IMR-90 (cell line): ENCODE results near the gene RFK. TPM values are rescaled to one million over a fixed set of nuclear protein-coding genes. Genes with fewer than 3 reads are reported as not detected.

Source experiments
- ATAC-seq: fragments of 200-7000 bp; cut with Tn5 transposase; 2 replicates; pipeline ENCODE4 v1.9.1; 2020; ENCODE audit warnings: low read depth, mild to moderate bottlenecking, moderate library complexity
- Bru-seq: library from RNA; stranded (reverse); fragments of 400-500 nt; gene quantifications from one replicate; lab custom pipeline; 2021; lab: Mats Ljungman, UMichigan
- BruChase-seq, 2 experiments: library from RNA; stranded (reverse); fragments of 400-500 nt; gene quantifications; one replicate each; lab custom pipeline; 2021; lab: Mats Ljungman, UMichigan
- BruUV-seq: library from RNA; stranded (reverse); fragments of 400-500 nt; replicated peaks from 2 replicates; lab custom pipeline; 2021; lab: Mats Ljungman, UMichigan
- CTCF ChIA-PET: fragments of 300-600 bp; formaldehyde crosslinking; extraction: SDS; loops from one replicate; lab custom pipeline; 2021; ENCODE audit warnings: antibody characterized with exemption; lab: Yijun Ruan, JAX
- POLR2A ChIA-PET: fragments of 300-600 bp; sonication (Branson Sonifier 250); formaldehyde crosslinking; loops from one replicate; lab custom pipeline; 2022; ENCODE audit warnings: antibody characterized with exemption; ENCODE audit not compliant: unreplicated experiment; lab: Charles Lee
- DNase-seq: peaks from one replicate; pipeline ENCODE4 v3.0.0; 2013
- H2AFZ ChIP-seq: replicated peaks from 2 replicates; pipeline ENCODE3; 2013; ENCODE audit warnings: low read length, mild to moderate bottlenecking; ENCODE audit not compliant: poor library complexity
- H2AK5ac ChIP-seq: 2 replicates; pipeline ENCODE4 v1.6.1; 2013; ENCODE audit warnings: low read depth, low read length, inconsistent platforms
- H2AK9ac ChIP-seq: replicated peaks from 2 replicates; pipeline ENCODE3; 2013; ENCODE audit warnings: mild to moderate bottlenecking, low read depth, low read length, moderate library complexity; ENCODE audit not compliant: poor library complexity
- H2BK120ac ChIP-seq: 2 replicates; pipeline ENCODE4 v1.6.1; 2013; ENCODE audit warnings: low read depth, low read length, inconsistent platforms
- H2BK15ac ChIP-seq: 3 replicates; pipeline ENCODE4 v1.6.1; 2013; ENCODE audit warnings: low read depth, low read length, inconsistent platforms
- H2BK20ac ChIP-seq: 2 replicates; pipeline ENCODE4 v1.6.1; 2013; ENCODE audit warnings: low read depth, mild to moderate bottlenecking, inconsistent platforms, low read length, moderate library complexity
- H2BK5ac ChIP-seq: 2 replicates; pipeline ENCODE4 v1.6.1; 2013; ENCODE audit warnings: mild to moderate bottlenecking, low read depth, low read length, inconsistent platforms; ENCODE audit not compliant: poor library complexity, severe bottlenecking
- H3K14ac ChIP-seq: replicated peaks from 2 replicates; pipeline ENCODE4 v1.6.1; 2013; ENCODE audit warnings: low read depth, low read length, inconsistent platforms
- H3K18ac ChIP-seq: 2 replicates; pipeline ENCODE4 v1.6.1; 2013; ENCODE audit warnings: low read depth, low read length, control low read depth
- H3K23ac ChIP-seq: 2 replicates; pipeline ENCODE4 v1.6.1; 2013; ENCODE audit warnings: low read depth, low read length, inconsistent platforms
- H3K27ac ChIP-seq: 2 replicates; pipeline ENCODE4 v1.5.1; 2013; ENCODE audit warnings: mild to moderate bottlenecking, control low read depth, low read length; ENCODE audit not compliant: insufficient read depth
- H3K27me3 ChIP-seq: 2 replicates; pipeline ENCODE4 v1.6.1; 2013; ENCODE audit warnings: low read length; ENCODE audit not compliant: control insufficient read depth, insufficient read depth
- H3K36me3 ChIP-seq: 2 replicates; pipeline ENCODE4 v1.6.1; 2013; ENCODE audit warnings: low read length, mixed read lengths; ENCODE audit not compliant: control insufficient read depth, insufficient read depth
- H3K4ac ChIP-seq: 2 replicates; pipeline ENCODE4 v1.6.1; 2013; ENCODE audit warnings: low read depth, low read length, inconsistent platforms
- H3K4me1 ChIP-seq: 2 replicates; pipeline ENCODE4 v1.6.1; 2013; ENCODE audit warnings: low read length, mixed read lengths; ENCODE audit not compliant: control insufficient read depth, insufficient read depth
- H3K4me2 ChIP-seq: 2 replicates; pipeline ENCODE4 v1.6.1; 2013; ENCODE audit warnings: low read depth, mild to moderate bottlenecking, control low read depth, low read length, moderate library complexity
- H3K4me3 ChIP-seq: 2 replicates; pipeline ENCODE4 v1.5.1; 2013; ENCODE audit warnings: low read depth, mild to moderate bottlenecking, control low read depth, low read length, moderate library complexity; ENCODE audit not compliant: insufficient read depth
- H3K56ac ChIP-seq: 2 replicates; pipeline ENCODE4 v1.6.1; 2013; ENCODE audit warnings: low read length, inconsistent platforms; ENCODE audit not compliant: insufficient read depth; ENCODE audit errors: extremely low read depth
- H3K79me1 ChIP-seq, 2 experiments: 2 replicates each; pipeline ENCODE4 v1.6.1; 2013; ENCODE audit warnings: low read length in 2 of 2, inconsistent platforms in 1 of 2, low read depth in 1 of 2
- H3K9ac ChIP-seq: 2 replicates; pipeline ENCODE4 v1.6.1; 2013; ENCODE audit warnings: low read depth, low read length, control low read depth
- H3K9me1 ChIP-seq: 2 replicates; pipeline ENCODE4 v1.6.1; 2013; ENCODE audit warnings: low read length, inconsistent platforms; ENCODE audit not compliant: insufficient read depth
- H3K9me3 ChIP-seq: 2 replicates; pipeline ENCODE4 v1.6.1; 2013; ENCODE audit warnings: low read length; ENCODE audit not compliant: control insufficient read depth, insufficient read depth
- H4K20me1 ChIP-seq: 2 replicates; pipeline ENCODE4 v1.6.1; 2013; ENCODE audit warnings: low read length, inconsistent platforms; ENCODE audit not compliant: insufficient read depth
- H4K5ac ChIP-seq: 2 replicates; pipeline ENCODE4 v1.6.1; 2013; ENCODE audit warnings: mild to moderate bottlenecking, low read depth, low read length, control low read depth
- H4K8ac ChIP-seq, 2 experiments: 2 replicates each; pipeline ENCODE4 v1.6.1; 2013; ENCODE audit warnings: low read depth in 2 of 2, low read length in 2 of 2, control low read depth in 1 of 2, inconsistent platforms in 1 of 2
- H4K91ac ChIP-seq: 2 replicates; pipeline ENCODE4 v1.6.1; 2013; ENCODE audit warnings: low read depth, low read length, inconsistent platforms; ENCODE audit not compliant: insufficient read depth
- BHLHE40 ChIP-seq: fragments of 150-350 bp; IDR thresholded peaks from 2 replicates; pipeline ENCODE4 v1.6.1; 2016; ENCODE audit warnings: mild to moderate bottlenecking, low read depth, low read length
- CEBPB ChIP-seq: IDR thresholded peaks from 2 replicates; pipeline ENCODE4 v1.6.1; 2012; ENCODE audit warnings: low read depth, low read length, improper control_type of control experiment
- CHD1 ChIP-seq: IDR thresholded peaks from 2 replicates; pipeline ENCODE4 v1.6.1; 2012; ENCODE audit warnings: low read depth, low read length, improper control_type of control experiment
- CTCF ChIP-seq: conservative IDR thresholded peaks from 2 replicates; pipeline ENCODE4 v1.5.1; 2012; ENCODE audit warnings: mild to moderate bottlenecking, low read depth, low read length, improper control_type of control experiment
- ELK1 ChIP-seq: fragments of 150-350 bp; IDR thresholded peaks from 2 replicates; pipeline ENCODE4 v1.6.1; 2016; ENCODE audit warnings: low read depth, mild to moderate bottlenecking, low read length, moderate library complexity, borderline replicate concordance
- FOS ChIP-seq: fragments of 150-350 bp; IDR thresholded peaks from 2 replicates; pipeline ENCODE4 v1.6.1; 2016; ENCODE audit warnings: low read depth, low read length
- MAZ ChIP-seq: IDR thresholded peaks from 2 replicates; pipeline ENCODE4 v1.6.1; 2012; ENCODE audit warnings: low read depth, mild to moderate bottlenecking, low read length, improper control_type of control experiment, moderate library complexity, borderline replicate concordance
- POLR2A ChIP-seq: IDR thresholded peaks from 2 replicates; pipeline ENCODE4 v1.6.1; 2012; ENCODE audit warnings: mild to moderate bottlenecking, low read depth, low read length
- RAD21 ChIP-seq: IDR thresholded peaks from 2 replicates; pipeline ENCODE4 v1.6.1; 2012; ENCODE audit warnings: low read length, improper control_type of control experiment
- SMC3 ChIP-seq: fragments of 150-350 bp; IDR thresholded peaks from 2 replicates; pipeline ENCODE4 v1.6.1; 2016; ENCODE audit warnings: low read depth, mild to moderate bottlenecking, antibody characterized with exemption, low read length, moderate library complexity
- USF2 ChIP-seq: fragments of 150-350 bp; IDR thresholded peaks from 2 replicates; pipeline ENCODE4 v1.6.1; 2017; ENCODE audit warnings: mild to moderate bottlenecking, antibody characterized with exemption, low read length, low read depth
- WGBS, 2 experiments: methylation state at CpG; one replicate each; pipeline versions ENCODE4 v1.1.5 to v1.1.7; 2013; ENCODE audit warnings: missing lambda C conversion rate in 2 of 2; ENCODE audit not compliant: insufficient read length in 1 of 2; ENCODE audit errors: extremely low coverage in 2 of 2; 5-methylcytosine and 5-hydroxymethylcytosine counted together
- dilution Hi-C: fragments of 300-500 bp; cut with HindIII; formaldehyde crosslinking; loops from one replicate; pipeline ENCODE4 v1.14.3; 2018; ENCODE audit warnings: low sequenced_read_pairs; ENCODE audit not compliant: unreplicated experiment
- in situ Hi-C: fragments of 300-500 bp; cut with MboI; formaldehyde crosslinking; loops from 3 replicates; pipeline ENCODE4 v1.14.3; 2019; ENCODE audit warnings: low sequenced_read_pairs, inconsistent platforms, mixed read lengths
- intact Hi-C: fragments of 100-400 bp; cut with micrococcal nuclease; formaldehyde crosslinking; loops from 2 replicates; pipeline ENCODE4 v1.10.0; 2022
- long read RNA-seq: library from polyadenylated mRNA; unstranded; transcript quantifications from one replicate; pipeline ENCODE4 v2.0.0, GENCODE V29; 2021; ENCODE audit not compliant: unreplicated experiment
- polyA plus RNA-seq, 3 experiments: library from polyadenylated mRNA; depleted of rRNA; stranded (reverse); fragments of >200 nt; gene quantifications; 2 replicates each; pipeline ENCODE4 v1.2.3, GENCODE V29; 2012; ENCODE audit warnings: low replicate concordance in 1 of 3
- total RNA-seq: library from RNA; depleted of rRNA; stranded (reverse); fragments of >200 nt; gene quantifications from 2 replicates; pipeline ENCODE4 v1.2.3, GENCODE V29; 2012; rRNA removed

Gene RFK
- 13.8 and 29.2 TPM in 2 replicates for total RNA-seq
- 8.8 and 10.3 TPM in 2 replicates for polyA plus RNA-seq (2012; rRNA removed)
- 5.1 and 7.3 TPM in 2 replicates for polyA plus RNA-seq (2012; cell fraction: cytosol; rRNA removed)
- 2.7 and 3.2 TPM in 2 replicates for polyA plus RNA-seq (2012; cell fraction: nucleus; rRNA removed; ENCODE audit: low replicate concordance)
- Bru-seq, nascent RNA = percentile 68 among the genes with signal in this experiment
- percentile 74 among the genes with signal in this experiment for BruChase-seq, experiment 1, labeled RNA remaining after a 6-hour chase
- percentile 79 among the genes with signal in this experiment for BruChase-seq, experiment 2, labeled RNA remaining after a 2-hour chase
- long read RNA-seq, transcript RFK-201 (4 exons, 2,684 nt) = major isoform, 50 of 51 reads
- long read RNA-seq, partial matches to known transcripts = 0 of 51 reads
- long read RNA-seq, other reads (novel, unspliced or antisense) = 1 of 51 reads

GRCh38 chr9:76394195-76394959 is at the start of gene RFK:
Gene RFK (minus strand): TSS chr9:76394426. CDS start chr9:76394171, 255 bp downstream.
- peak within 1 kb of the TSS; percentile 82 for H2BK15ac ChIP-seq
- H3K14ac ChIP-seq = peak within 1 kb of the TSS; percentile 89
- H2BK20ac ChIP-seq = peak within 1 kb of the TSS; percentile 46
- dilution Hi-C loops (no loop called here), intact Hi-C loops (loop anchor here (2.0 to 5.0 kb wide), 4 partner anchors 72 to 502 kb away; partner anchors contain the start of gene PCSK5), in situ Hi-C loops (no loop called here)
- 0% methylated on average over 17 of the region's 81 CpGs; no CpG with 5 or more reads in 1 of the 2 experiments for WGBS, 2 experiments
- H3K36me3 ChIP-seq = no peaks in the 10 kb centered on the region; the same call in 1 of the 2 replicates
- peak within 1 kb of the TSS; percentile 92 for H3K27ac ChIP-seq
- H4K20me1 ChIP-seq = no peaks in the 10 kb centered on the region
- H3K4ac ChIP-seq = peak within 1 kb of the TSS; percentile 96
- CTCF ChIA-PET = interaction anchor here (0.6 to 2.7 kb wide), 8 partner anchors 10 to 1114 kb away, joined by 3 to 12 read pairs (median 5); no protein-coding TSS in a partner anchor
- no peaks in the 10 kb centered on the region for H3K27me3 ChIP-seq
- H3K4me3 ChIP-seq = peak within 1 kb of the TSS; percentile 86
- H2AK9ac ChIP-seq = peak within 1 kb of the TSS; percentile 95
- ATAC-seq (peak; percentile 96), DNase-seq (peak; percentile 93)
- POLR2A ChIA-PET = interaction anchor here (0.6 to 1.1 kb wide), 4 partner anchors 10 to 239 kb away, joined by 3 to 5 read pairs (median 4); no protein-coding TSS in a partner anchor
- peaks cover 3% of the 10 kb centered on the region; the same call in 1 of the 2 replicates for H3K9me1 ChIP-seq
- peak within 1 kb of the TSS; percentile 83 for H4K91ac ChIP-seq
- no peaks in the 10 kb centered on the region for H3K9me3 ChIP-seq
- peak within 1 kb of the TSS; percentile 66 for H3K18ac ChIP-seq
- H2BK5ac ChIP-seq = peak within 1 kb of the TSS; percentile 83
- peak within 1 kb of the TSS; percentile 28 for H2AK5ac ChIP-seq
- peak within 1 kb of the TSS; percentile 93 for H3K56ac ChIP-seq
- peak within 1 kb of the TSS; percentile 84 for H3K4me2 ChIP-seq
- peak within 1 kb of the TSS; percentile 93 for H3K9ac ChIP-seq
- H2BK120ac ChIP-seq = peak within 1 kb of the TSS; percentile 87
- peak within 1 kb of the TSS; percentile 59 for H4K5ac ChIP-seq
- peak within 1 kb of the TSS; percentile 99 for H2AFZ ChIP-seq
- H3K23ac ChIP-seq = peak within 1 kb of the TSS; percentile 92
- no TSS peak for BruUV-seq
- H3K4me1 ChIP-seq = peaks cover 2% of the 10 kb centered on the region
- peaks cover 13 to 29% of the 10 kb centered on the region in 2 experiments for H3K79me1 ChIP-seq
- H4K8ac ChIP-seq = peak within 1 kb of the TSS; percentile 87 to 88
- TF ChIP-seq POLR2A = peak; percentile 76
- TF ChIP-seq RAD21 = peak; percentile 53
- peak; percentile 85 for TF ChIP-seq MAZ
- peak; percentile 35; the same call in 1 of the 2 replicates for TF ChIP-seq SMC3
- TF ChIP-seq FOS = no peak
- no peak for TF ChIP-seq BHLHE40
- peak; percentile 54 for TF ChIP-seq CTCF
- no peak for TF ChIP-seq CEBPB
- no peak for TF ChIP-seq CHD1
- TF ChIP-seq ELK1 = no peak
- TF ChIP-seq USF2 = no peak
